Measurements from ENCODE around the gene RBM33. TPM values are rescaled to one million over a fixed set of nuclear protein-coding genes. Genes with fewer than 3 reads are reported as not detected.

RBM33 gene
- polyA plus RNA-seq, 3 donors = 15.0 to 27.7 (median 22.2) TPM

DNA sequence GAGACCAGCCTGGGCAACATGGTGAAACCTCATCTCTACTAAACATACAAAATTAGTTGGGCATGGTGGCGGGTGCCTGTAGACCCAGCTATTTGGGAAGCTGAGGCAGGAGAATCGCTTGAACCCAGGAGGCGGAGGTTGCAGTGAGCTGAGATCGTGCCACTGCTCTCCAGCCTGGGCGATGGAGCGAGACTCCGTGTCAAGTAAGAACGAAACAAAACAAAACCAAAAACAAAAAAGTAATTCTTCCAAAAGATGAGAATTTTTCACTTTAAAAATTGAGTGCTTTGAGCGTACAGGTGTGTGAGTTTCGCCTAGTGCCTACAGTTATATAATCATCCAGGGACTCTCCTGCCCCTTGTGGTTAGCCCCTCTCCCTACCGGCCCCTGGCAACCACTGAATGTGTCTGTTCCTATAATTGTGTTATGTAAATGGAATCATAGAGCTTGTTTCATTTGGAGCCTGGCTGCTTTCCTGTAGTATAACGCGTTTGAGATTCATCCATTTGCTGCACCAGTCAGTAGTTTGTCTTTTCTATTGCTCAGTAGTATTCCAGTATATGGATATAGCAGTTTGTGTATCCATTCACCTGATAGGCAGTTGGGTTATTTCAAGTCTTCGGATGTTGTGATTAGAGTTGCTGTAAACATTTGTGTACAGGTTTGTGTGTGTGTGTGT is 80.0 kb downstream of the RBM33 start:
- peaks cover 22% of the 10 kb centered on the region for H3K4me1 Mint-ChIP-seq
- Histone ChIP-seq H3K4me3 (replicated peaks in 1 of 3; ENCODE audit: low read depth in 2 of 3, low read length in 3 of 3) (no peak overlapping the region), H3K27me3 (ENCODE audit: control insufficient read depth in 2 of 2, insufficient read depth in 2 of 2, low read length in 2 of 2) (no peaks in the 10 kb centered on the region), H4K20me1 (ENCODE audit: insufficient read depth, low read length) (peaks cover 95% of the 10 kb centered on the region), H3K27ac (ENCODE audit: low read depth in 1 of 2, low read length in 2 of 2) (peak overlapping the region in 1 of 2 donors; percentile 67), H3K4me2 (replicated peaks; ENCODE audit: extremely low read depth, low read length, poor library complexity, severe bottlenecking) (no peak overlapping the region), H3K79me2 (ENCODE audit: insufficient read depth, low read length) (peaks cover 71% of the 10 kb centered on the region), H3K9me3 (replicated peaks in 1 of 2; ENCODE audit: control insufficient read depth in 1 of 2, insufficient read depth in 1 of 2, low read length in 2 of 2) (no peaks in the 10 kb centered on the region), H3K4me1 (ENCODE audit: control insufficient read depth in 1 of 2, insufficient read depth in 2 of 2, low read length in 2 of 2) (peaks cover 10 to 15% of the 10 kb centered on the region in 2 donors), H2AFZ (ENCODE audit: insufficient read depth, low read depth, low read length, poor library complexity, severe bottlenecking) (no peak overlapping the region), H3K9ac (ENCODE audit: insufficient read depth, low read length, poor library complexity, severe bottlenecking) (no peak overlapping the region), H3K36me3 (replicated peaks in 1 of 2; ENCODE audit: control insufficient read depth in 1 of 2, insufficient read depth in 2 of 2, low read length in 2 of 2) (peaks cover 38 to 86% of the 10 kb centered on the region in 2 donors)
- no peak overlapping the region for H3K4me3 Mint-ChIP-seq
- no peaks in the 10 kb centered on the region for H3K27me3 Mint-ChIP-seq (ENCODE audit: low read depth in 3 of 3)
- TF ChIP-seq CTCF (IDR thresholded peaks at IDR 0.05) = peak; percentile 13
- peaks cover 50 to 65% of the 10 kb centered on the region in 2 donors for H3K36me3 Mint-ChIP-seq
- peak overlapping the region in 5 of 7 donors; percentile 44 to 91 (median 79) for H3K27ac Mint-ChIP-seq
- no peaks in the 10 kb centered on the region for H3K9me3 Mint-ChIP-seq
- intact Hi-C loops (cut with micrococcal nuclease) = no loop called here
- WGBS (ENCODE audit: insufficient coverage) = 100% methylated on average over 3 of the region's 14 CpGs
- no peak for DNase-seq

DNA sequence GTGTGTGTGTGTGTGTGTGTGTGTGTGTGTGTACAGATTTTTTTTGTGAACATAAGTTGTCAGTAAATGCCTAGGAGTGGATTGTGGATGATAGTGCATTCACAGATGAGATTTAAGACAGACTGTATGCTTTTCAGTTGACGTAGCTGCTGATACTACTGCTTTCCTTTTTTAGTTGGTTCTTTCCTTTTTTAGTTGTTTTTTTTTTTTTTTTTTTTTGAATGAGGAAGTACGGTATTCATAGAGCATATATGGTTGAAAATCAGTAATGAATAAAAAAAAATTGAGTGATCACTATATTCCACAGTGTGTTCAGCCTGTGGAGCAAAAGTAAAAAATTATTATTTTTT is 80.5 kb downstream of the RBM33 start:
- Histone ChIP-seq H3K79me2 (ENCODE audit: insufficient read depth, low read length) (peaks cover 67% of the 10 kb centered on the region), H3K9ac (ENCODE audit: insufficient read depth, low read length, poor library complexity, severe bottlenecking) (no peak overlapping the region), H3K36me3 (replicated peaks in 1 of 2; ENCODE audit: control insufficient read depth in 1 of 2, insufficient read depth in 2 of 2, low read length in 2 of 2) (peaks cover 37 to 86% of the 10 kb centered on the region in 2 donors), H3K4me2 (replicated peaks; ENCODE audit: extremely low read depth, low read length, poor library complexity, severe bottlenecking) (no peak overlapping the region), H2AFZ (ENCODE audit: insufficient read depth, low read depth, low read length, poor library complexity, severe bottlenecking) (no peak overlapping the region), H3K9me3 (replicated peaks in 1 of 2; ENCODE audit: control insufficient read depth in 1 of 2, insufficient read depth in 1 of 2, low read length in 2 of 2) (no peaks in the 10 kb centered on the region), H3K4me3 (replicated peaks in 1 of 3; ENCODE audit: low read depth in 2 of 3, low read length in 3 of 3) (no peak overlapping the region), H3K4me1 (ENCODE audit: control insufficient read depth in 1 of 2, insufficient read depth in 2 of 2, low read length in 2 of 2) (peaks cover 10 to 15% of the 10 kb centered on the region in 2 donors), H3K27ac (ENCODE audit: low read depth in 1 of 2, low read length in 2 of 2) (peak overlapping the region in 1 of 2 donors; percentile 67), H3K27me3 (ENCODE audit: control insufficient read depth in 2 of 2, insufficient read depth in 2 of 2, low read length in 2 of 2) (no peaks in the 10 kb centered on the region), H4K20me1 (ENCODE audit: insufficient read depth, low read length) (peaks cover 98% of the 10 kb centered on the region)
- H3K27ac Mint-ChIP-seq = peak overlapping the region in 5 of 7 donors; percentile 44 to 91 (median 79)
- H3K9me3 Mint-ChIP-seq = no peaks in the 10 kb centered on the region
- no peak overlapping the region for H3K4me3 Mint-ChIP-seq
- no peak for DNase-seq
- WGBS (ENCODE audit: insufficient coverage) = no CpG with 5 or more reads among the region's 2 CpGs
- peaks cover 22% of the 10 kb centered on the region for H3K4me1 Mint-ChIP-seq
- intact Hi-C loops (cut with micrococcal nuclease) = no loop called here
- no peaks in the 10 kb centered on the region for H3K27me3 Mint-ChIP-seq (ENCODE audit: low read depth in 3 of 3)
- peaks cover 53 to 68% of the 10 kb centered on the region in 2 donors for H3K36me3 Mint-ChIP-seq
- TF ChIP-seq CTCF (IDR thresholded peaks at IDR 0.05) = no peak
